ENCODE results near the gene METTL24. TPM values are rescaled to one million over a fixed set of nuclear protein-coding genes. Genes with fewer than 3 reads are reported as not detected.

The METTL24 gene
- total and polyA plus RNA-seq, 2 experiments from 2014 or later, result not detected

- Histone ChIP-seq H4K20me1 (ENCODE audit: insufficient read depth) (no peaks in the 10 kb centered on the region), H3K4me1 (ENCODE audit: insufficient read depth) (no peaks in the 10 kb centered on the region), H3K4me3 (no peak overlapping the region), H3F3A (ENCODE audit: insufficient read depth) (no peaks in the 10 kb centered on the region), H3K36me3 (ENCODE audit: low read depth) (no peaks in the 10 kb centered on the region), H3K27me3 (replicated peaks; ENCODE audit: insufficient read depth) (no peaks in the 10 kb centered on the region), H3K4me2 (ENCODE audit: unreplicated experiment) (no peak overlapping the region), H3K9me3 (ENCODE audit: low read depth) (no peaks in the 10 kb centered on the region), H3K9me2 (ENCODE audit: insufficient read depth) (no peaks in the 10 kb centered on the region), H3K79me2 (ENCODE audit: insufficient read depth) (no peaks in the 10 kb centered on the region), H2AFZ (no peak overlapping the region), H3K9ac (no peak overlapping the region), H3K27ac (no peak overlapping the region)
- DNase-seq, result no peak
- TF ChIP-seq EZH2phosphoT487 (IDR thresholded peaks at IDR 0.05; ENCODE audit: insufficient read depth, low read depth), result no peak
- no peak for TF ChIP-seq EZH2 (IDR thresholded peaks at IDR 0.05; ENCODE audit: insufficient read depth, poor library complexity, severe bottlenecking)
- in situ Hi-C loops (cut with MboI), result loop anchor here (10.0 kb wide), 3 partner anchors 338 to 868 kb away; no protein-coding TSS in a partner anchor
- 69 to 73% methylated on average over 9 of the region's 9 CpGs for WGBS, 2 experiments (ENCODE audit: low coverage in 1 of 2, low lambda C conversion rate in 2 of 2, missing lambda C conversion rate in 2 of 2)
Observed at GRCh38 chr6:110392727-110393126, 34.6 kb upstream of the METTL24 start.

GRCh38 chr6:110390404-110390803, 32.3 kb upstream of the METTL24 start:
- Histone ChIP-seq H3K36me3 (ENCODE audit: low read depth) (no peaks in the 10 kb centered on the region), H3K79me2 (ENCODE audit: insufficient read depth) (no peaks in the 10 kb centered on the region), H3K4me1 (ENCODE audit: insufficient read depth) (no peaks in the 10 kb centered on the region), H3K27ac (no peak overlapping the region), H3K4me2 (ENCODE audit: unreplicated experiment) (no peak overlapping the region), H3K4me3 (no peak overlapping the region), H3K9me3 (ENCODE audit: low read depth) (no peaks in the 10 kb centered on the region), H3F3A (ENCODE audit: insufficient read depth) (no peaks in the 10 kb centered on the region), H2AFZ (no peak overlapping the region), H4K20me1 (ENCODE audit: insufficient read depth) (no peaks in the 10 kb centered on the region), H3K27me3 (replicated peaks; ENCODE audit: insufficient read depth) (no peaks in the 10 kb centered on the region), H3K9me2 (ENCODE audit: insufficient read depth) (no peaks in the 10 kb centered on the region), H3K9ac (no peak overlapping the region)
- in situ Hi-C loops (cut with MboI), result loop anchor here (10.0 kb wide), 3 partner anchors 336 to 866 kb away; no protein-coding TSS in a partner anchor
- no peak for DNase-seq
- no peak for TF ChIP-seq EZH2phosphoT487 (IDR thresholded peaks at IDR 0.05; ENCODE audit: insufficient read depth, low read depth)
- TF ChIP-seq EZH2 (IDR thresholded peaks at IDR 0.05; ENCODE audit: insufficient read depth, poor library complexity, severe bottlenecking), result no peak
- 15 to 22% methylated on average over 2 of the region's 2 CpGs for WGBS, 2 experiments (ENCODE audit: low coverage in 1 of 2, low lambda C conversion rate in 2 of 2, missing lambda C conversion rate in 2 of 2)

- Histone ChIP-seq H3K4me1 (ENCODE audit: insufficient read depth) (no peaks in the 10 kb centered on the region), H4K20me1 (ENCODE audit: insufficient read depth) (no peaks in the 10 kb centered on the region), H3K27me3 (replicated peaks; ENCODE audit: insufficient read depth) (no peaks in the 10 kb centered on the region), H3K4me3 (no peak overlapping the region), H3K9ac (no peak overlapping the region), H3K27ac (no peak overlapping the region), H3F3A (ENCODE audit: insufficient read depth) (no peaks in the 10 kb centered on the region), H2AFZ (no peak overlapping the region), H3K4me2 (ENCODE audit: unreplicated experiment) (no peak overlapping the region), H3K9me3 (ENCODE audit: low read depth) (no peaks in the 10 kb centered on the region), H3K79me2 (ENCODE audit: insufficient read depth) (no peaks in the 10 kb centered on the region), H3K36me3 (ENCODE audit: low read depth) (no peaks in the 10 kb centered on the region), H3K9me2 (ENCODE audit: insufficient read depth) (no peaks in the 10 kb centered on the region)
- in situ Hi-C loops (cut with MboI), result loop anchor here (10.0 kb wide), 3 partner anchors 335 to 865 kb away; no protein-coding TSS in a partner anchor
- 68 to 72% methylated on average over 4 of the region's 4 CpGs for WGBS, 2 experiments (ENCODE audit: low coverage in 1 of 2, low lambda C conversion rate in 2 of 2, missing lambda C conversion rate in 2 of 2)
- TF ChIP-seq EZH2 (IDR thresholded peaks at IDR 0.05; ENCODE audit: insufficient read depth, poor library complexity, severe bottlenecking), result no peak
- no peak for TF ChIP-seq EZH2phosphoT487 (IDR thresholded peaks at IDR 0.05; ENCODE audit: insufficient read depth, low read depth)
- DNase-seq, result no peak
Observed at GRCh38 chr6:110389689-110390382, 31.7 kb upstream of the METTL24 start.

- Histone ChIP-seq H3K9ac (no peak overlapping the region), H3K79me2 (ENCODE audit: insufficient read depth) (no peaks in the 10 kb centered on the region), H4K20me1 (ENCODE audit: insufficient read depth) (no peaks in the 10 kb centered on the region), H3K4me1 (ENCODE audit: insufficient read depth) (no peaks in the 10 kb centered on the region), H3K4me3 (no peak overlapping the region), H3K9me2 (ENCODE audit: insufficient read depth) (no peaks in the 10 kb centered on the region), H3K27me3 (replicated peaks; ENCODE audit: insufficient read depth) (no peaks in the 10 kb centered on the region), H2AFZ (no peak overlapping the region), H3K9me3 (ENCODE audit: low read depth) (no peaks in the 10 kb centered on the region), H3K4me2 (ENCODE audit: unreplicated experiment) (no peak overlapping the region), H3F3A (ENCODE audit: insufficient read depth) (no peaks in the 10 kb centered on the region), H3K27ac (no peak overlapping the region), H3K36me3 (ENCODE audit: low read depth) (no peaks in the 10 kb centered on the region)
- no peak for DNase-seq
- TF ChIP-seq EZH2 (IDR thresholded peaks at IDR 0.05; ENCODE audit: insufficient read depth, poor library complexity, severe bottlenecking) (no peak), EZH2phosphoT487 (IDR thresholded peaks at IDR 0.05; ENCODE audit: insufficient read depth, low read depth) (no peak)
- WGBS, 2 experiments (ENCODE audit: low coverage in 1 of 2, low lambda C conversion rate in 2 of 2, missing lambda C conversion rate in 2 of 2), result 51 to 63% methylated on average over 2 of the region's 2 CpGs
- in situ Hi-C loops (cut with MboI), result no loop called here
Observed at GRCh38 chr6:110387986-110388385, 29.8 kb upstream of the METTL24 start.
